Measurements from ENCODE around the gene CBLB.

GRCh38 chr3:105653166-105653565, 215.6 kb downstream of the CBLB start:
- TF ChIP-seq MAFK (IDR thresholded peaks at IDR 0.05; ENCODE audit: partially characterized antibody): no peak
- TF ChIP-seq KDM5A (IDR thresholded peaks at IDR 0.05): no peak
- TF ChIP-seq CHD4 (IDR thresholded peaks at IDR 0.05; ENCODE audit: borderline replicate concordance): no peak
- TF ChIP-seq CBX2 (IDR thresholded peaks at IDR 0.05; ENCODE audit: borderline replicate concordance, low read depth): no peak
- no peak for TF ChIP-seq CTCF (IDR thresholded peaks at IDR 0.05)
- no peak for TF ChIP-seq SMC3 (IDR thresholded peaks at IDR 0.05)
- TF ChIP-seq POLR2A (IDR thresholded peaks at IDR 0.05; ENCODE audit: low read length): no peak

All from A549 (cell line).